HEK293 (cell line): ENCODE data around the gene TSC2.

Experiments used
- CTCF ChIA-PET: fragments of 350-600 bp; formaldehyde crosslinking; extraction: SDS; loops from one replicate; lab custom pipeline; 2021; ENCODE audit warnings: antibody characterized with exemption; lab: Yijun Ruan, JAX
- POLR2A ChIA-PET: fragments of 300-600 bp; formaldehyde crosslinking; extraction: SDS; loops from one replicate; lab custom pipeline; 2020; ENCODE audit warnings: antibody characterized with exemption, inconsistent platforms; lab: Yijun Ruan, JAX
- H3K27ac ChIP-seq: fragments of 200-500 bp; sonication (Bioruptor generic); 2 replicates; pipeline ENCODE4 v1.5.1; 2014; ENCODE audit warnings: low read depth, low read length, control low read depth, inconsistent platforms; ENCODE audit errors: extremely low read depth
- H3K36me3 ChIP-seq, 2 experiments: fragments of 200-500 bp in 1 of 2; sonication (Bioruptor generic) in 1 of 2; 1 replicate in 1 of 2; 2 replicates in 1 of 2; pipeline ENCODE4 v1.5.1; 2014 to 2017; ENCODE audit warnings: inconsistent platforms in 2 of 2, low read length in 2 of 2; ENCODE audit not compliant: control insufficient read depth in 2 of 2, insufficient read depth in 1 of 2
- H3K4me1 ChIP-seq: fragments of 200-500 bp; sonication (Bioruptor generic); 2 replicates; pipeline ENCODE4 v1.5.1; 2014; ENCODE audit warnings: mild to moderate bottlenecking, low read length, inconsistent platforms; ENCODE audit not compliant: control insufficient read depth, insufficient read depth
- H3K4me3 ChIP-seq: 2 replicates; pipeline ENCODE4 v1.5.1; 2011; ENCODE audit warnings: low read depth, mild to moderate bottlenecking, control low read depth, low read length, moderate library complexity
- H3K9me3 ChIP-seq: fragments of 200-500 bp; sonication (Bioruptor generic); 2 replicates; pipeline ENCODE4 v1.5.1; 2014; ENCODE audit warnings: low read depth, low read length, inconsistent platforms; ENCODE audit not compliant: control insufficient read depth, insufficient read depth
- EGR2 ChIP-seq: fragments of 450-650 bp; formaldehyde crosslinking; IDR thresholded peaks from 2 replicates; pipeline ENCODE4 v1.5.1; 2016; ENCODE audit warnings: low read depth, missing biosample characterization, missing genetic modification characterization
- IKZF3 ChIP-seq: fragments of 450-650 bp; IDR thresholded peaks from 2 replicates; pipeline ENCODE4 v1.5.0; 2018; ENCODE audit warnings: missing biosample characterization, mild to moderate bottlenecking, missing genetic modification characterization, moderate library complexity
- OVOL3 ChIP-seq: fragments of 450-650 bp; formaldehyde crosslinking; IDR thresholded peaks from 2 replicates; pipeline ENCODE4 v1.5.1; 2016; ENCODE audit warnings: missing biosample characterization, missing genetic modification characterization
- PRDM1 ChIP-seq: fragments of 450-650 bp; formaldehyde crosslinking; IDR thresholded peaks from 2 replicates; pipeline ENCODE4; 2016; ENCODE audit warnings: missing biosample characterization, missing genetic modification characterization
- TCF7L2 ChIP-seq: IDR thresholded peaks from 2 replicates; pipeline ENCODE4 v1.6.1; 2011; ENCODE audit warnings: low read depth, mild to moderate bottlenecking, inconsistent platforms, low read length, moderate library complexity, borderline replicate concordance
- YY1 ChIP-seq: fragments of 450-650 bp; formaldehyde crosslinking; IDR thresholded peaks from 2 replicates; pipeline ENCODE4 v1.5.1; 2018; ENCODE audit warnings: missing biosample characterization, missing genetic modification characterization
- ZBTB20 ChIP-seq: fragments of 450-650 bp; formaldehyde crosslinking; IDR thresholded peaks from 2 replicates; pipeline ENCODE4 v1.5.1; 2016; ENCODE audit warnings: missing biosample characterization, missing genetic modification characterization
- ZEB2 ChIP-seq: fragments of 450-650 bp; formaldehyde crosslinking; IDR thresholded peaks from 2 replicates; pipeline ENCODE4 v1.5.1; 2016; ENCODE audit warnings: missing biosample characterization, missing genetic modification characterization
- ZFP41 ChIP-seq: fragments of 450-650 bp; formaldehyde crosslinking; IDR thresholded peaks from 2 replicates; pipeline ENCODE4 v1.5.1; 2016; ENCODE audit warnings: missing biosample characterization, missing genetic modification characterization, borderline replicate concordance
- ZNF140 ChIP-seq: fragments of 450-650 bp; formaldehyde crosslinking; IDR thresholded peaks from 2 replicates; pipeline ENCODE4 v1.5.1; 2016; ENCODE audit warnings: missing biosample characterization, missing genetic modification characterization
- ZNF19 ChIP-seq: fragments of 450-650 bp; formaldehyde crosslinking; IDR thresholded peaks from 2 replicates; pipeline ENCODE4; 2016; ENCODE audit warnings: missing biosample characterization, missing genetic modification characterization, low read depth
- ZNF311 ChIP-seq: fragments of 450-650 bp; formaldehyde crosslinking; IDR thresholded peaks from 2 replicates; pipeline ENCODE4 v1.5.1; 2017; ENCODE audit warnings: missing biosample characterization, missing genetic modification characterization, borderline replicate concordance
- ZNF362 ChIP-seq: fragments of 450-650 bp; formaldehyde crosslinking; IDR thresholded peaks from 2 replicates; pipeline ENCODE4 v1.5.1; 2016; ENCODE audit warnings: missing biosample characterization, missing genetic modification characterization
- ZNF391 ChIP-seq: fragments of 450-650 bp; formaldehyde crosslinking; IDR thresholded peaks from 2 replicates; pipeline ENCODE4 v1.5.1; 2016; ENCODE audit warnings: low read depth, missing biosample characterization, missing genetic modification characterization, borderline replicate concordance
- ZNF548 ChIP-seq: fragments of 450-650 bp; formaldehyde crosslinking; IDR thresholded peaks from 2 replicates; pipeline ENCODE4 v1.5.1; 2016; ENCODE audit warnings: missing biosample characterization, missing genetic modification characterization
- TF ChIP-seq, protein P1 (sequence below): fragments of 450-650 bp; formaldehyde crosslinking; IDR thresholded peaks from 2 replicates; pipeline ENCODE4 v1.5.1; 2016; ENCODE audit warnings: missing biosample characterization, missing genetic modification characterization
- TF ChIP-seq, protein P2 (sequence below): fragments of 450-650 bp; formaldehyde crosslinking; IDR thresholded peaks from 2 replicates; pipeline ENCODE4 v1.5.1; 2016; ENCODE audit warnings: missing biosample characterization, missing genetic modification characterization
- TF ChIP-seq, protein P3 (sequence below): fragments of 450-650 bp; formaldehyde crosslinking; IDR thresholded peaks from 2 replicates; pipeline ENCODE4 v1.5.1; 2016; ENCODE audit warnings: missing biosample characterization, missing genetic modification characterization

The TSC2 gene

GRCh38 chr16:2001035-2001434, 46.8 kb upstream of the TSC2 start:
- ChIA-PET CTCF (interaction anchor here (0.6 to 0.9 kb wide), 3 partner anchors 41 to 139 kb away, joined by 3 to 4 read pairs (median 3); partner anchors contain the start of gene NDUFB10), POLR2A (interaction anchor here (0.6 to 0.8 kb wide), 2 partner anchors 9 to 154 kb away, joined by 3 to 4 read pairs; partner anchors contain the start of gene TRAF7)
- H3K9me3 ChIP-seq, result no peaks in the 10 kb centered on the region
- peaks cover 7% of the 10 kb centered on the region; the same call in 1 of the 2 replicates for H3K4me1 ChIP-seq
- no peak for TF ChIP-seq IKZF3 (tag by site-specific recombination)
- no peak for TF ChIP-seq EGR2 (tag by site-specific recombination)
- no peak for TF ChIP-seq ZNF548 (tag by site-specific recombination)
- TF ChIP-seq, protein P1, sequence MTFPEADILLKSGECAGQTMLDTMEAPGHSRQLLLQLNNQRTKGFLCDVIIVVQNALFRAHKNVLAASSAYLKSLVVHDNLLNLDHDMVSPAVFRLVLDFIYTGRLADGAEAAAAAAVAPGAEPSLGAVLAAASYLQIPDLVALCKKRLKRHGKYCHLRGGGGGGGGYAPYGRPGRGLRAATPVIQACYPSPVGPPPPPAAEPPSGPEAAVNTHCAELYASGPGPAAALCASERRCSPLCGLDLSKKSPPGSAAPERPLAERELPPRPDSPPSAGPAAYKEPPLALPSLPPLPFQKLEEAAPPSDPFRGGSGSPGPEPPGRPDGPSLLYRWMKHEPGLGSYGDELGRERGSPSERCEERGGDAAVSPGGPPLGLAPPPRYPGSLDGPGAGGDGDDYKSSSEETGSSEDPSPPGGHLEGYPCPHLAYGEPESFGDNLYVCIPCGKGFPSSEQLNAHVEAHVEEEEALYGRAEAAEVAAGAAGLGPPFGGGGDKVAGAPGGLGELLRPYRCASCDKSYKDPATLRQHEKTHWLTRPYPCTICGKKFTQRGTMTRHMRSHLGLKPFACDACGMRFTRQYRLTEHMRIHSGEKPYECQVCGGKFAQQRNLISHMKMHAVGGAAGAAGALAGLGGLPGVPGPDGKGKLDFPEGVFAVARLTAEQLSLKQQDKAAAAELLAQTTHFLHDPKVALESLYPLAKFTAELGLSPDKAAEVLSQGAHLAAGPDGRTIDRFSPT (tag by site-specific recombination), result no peak
- TF ChIP-seq OVOL3 (tag by site-specific recombination), result no peak
- no peak for TF ChIP-seq ZBTB20
- TF ChIP-seq, protein P2, sequence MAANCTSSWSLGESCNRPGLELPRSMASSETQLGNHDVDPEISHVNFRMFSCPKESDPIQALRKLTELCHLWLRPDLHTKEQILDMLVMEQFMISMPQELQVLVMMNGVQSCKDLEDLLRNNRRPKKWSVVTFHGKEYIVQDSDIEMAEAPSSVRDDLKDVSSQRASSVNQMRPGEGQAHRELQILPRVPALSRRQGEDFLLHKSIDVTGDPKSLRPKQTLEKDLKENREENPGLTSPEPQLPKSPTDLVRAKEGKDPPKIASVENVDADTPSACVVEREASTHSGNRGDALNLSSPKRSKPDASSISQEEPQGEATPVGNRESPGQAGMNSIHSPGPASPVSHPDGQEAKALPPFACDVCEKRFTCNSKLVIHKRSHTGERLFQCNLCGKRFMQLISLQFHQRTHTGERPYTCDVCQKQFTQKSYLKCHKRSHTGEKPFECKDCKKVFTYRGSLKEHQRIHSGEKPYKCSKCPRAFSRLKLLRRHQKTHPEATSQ, result no peak
- no peak for TF ChIP-seq ZNF311 (tag by site-specific recombination)
- H3K36me3 ChIP-seq, result peaks cover 0 to 81% of the 10 kb centered on the region in 2 experiments; a peak in 2 of 3 replicates
- no peak overlapping the region for H3K4me3 ChIP-seq
- H3K27ac ChIP-seq, result no peak overlapping the region

DNA sequence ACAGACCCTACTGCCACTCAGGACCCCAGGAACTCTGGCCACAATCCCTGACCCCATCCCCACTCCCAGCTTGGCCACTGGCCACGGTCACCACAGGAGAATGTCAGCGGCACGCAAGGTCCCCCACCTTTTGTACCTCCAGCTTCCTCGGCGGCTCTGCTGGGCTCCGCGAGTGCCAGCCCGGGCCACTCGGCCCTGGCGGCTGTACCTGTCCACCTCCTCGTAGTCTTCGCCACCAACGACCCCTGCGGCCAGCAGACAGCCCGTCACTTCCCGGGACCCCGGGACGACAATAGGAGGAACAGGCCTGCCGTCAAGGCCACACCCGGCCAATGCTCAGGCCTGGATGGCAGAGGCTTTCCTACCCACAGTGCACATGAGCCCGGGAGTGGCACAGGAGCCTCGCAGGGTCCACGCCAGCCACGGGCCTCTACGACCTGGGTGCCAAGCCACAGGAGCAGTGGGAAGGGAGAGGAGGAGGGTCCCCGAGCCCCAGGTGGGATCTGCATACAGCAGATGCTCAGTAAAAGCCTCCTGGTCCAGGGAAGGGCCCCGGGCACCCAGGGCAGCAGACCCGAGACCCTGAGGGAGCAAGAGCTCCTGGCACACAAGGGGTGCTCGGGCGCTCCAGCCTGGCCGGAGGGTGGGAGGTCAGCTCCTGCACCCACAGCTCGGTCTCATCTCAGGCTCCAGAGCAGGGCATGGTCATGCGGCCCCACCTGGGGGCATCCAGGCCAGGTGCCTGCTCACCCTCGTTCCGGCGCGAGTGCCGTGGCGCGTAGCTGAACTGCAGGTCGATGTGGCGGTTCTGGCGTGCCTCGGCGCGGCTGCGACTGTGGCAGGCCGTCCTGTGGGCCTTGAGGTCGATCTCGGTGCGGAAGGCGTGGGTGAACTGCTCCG, 46.1 kb upstream of the TSC2 start:
- no peaks in the 10 kb centered on the region for H3K9me3 ChIP-seq
- H3K4me1 ChIP-seq, result peaks cover 8% of the 10 kb centered on the region
- CTCF ChIA-PET, result interaction anchor here (0.5 to 3.3 kb wide), 5 partner anchors 7 to 139 kb away, joined by 3 to 39 read pairs (median 5); partner anchors contain the start of gene NDUFB10
- POLR2A ChIA-PET, result no interaction called here
- no peak for TF ChIP-seq ZFP41 (tag by site-specific recombination)
- TF ChIP-seq YY1 (tag by site-specific recombination), result no peak
- no peak for TF ChIP-seq ZEB2 (tag by site-specific recombination)
- TF ChIP-seq ZNF362, result no peak
- no peak for TF ChIP-seq TCF7L2
- TF ChIP-seq, protein P3, sequence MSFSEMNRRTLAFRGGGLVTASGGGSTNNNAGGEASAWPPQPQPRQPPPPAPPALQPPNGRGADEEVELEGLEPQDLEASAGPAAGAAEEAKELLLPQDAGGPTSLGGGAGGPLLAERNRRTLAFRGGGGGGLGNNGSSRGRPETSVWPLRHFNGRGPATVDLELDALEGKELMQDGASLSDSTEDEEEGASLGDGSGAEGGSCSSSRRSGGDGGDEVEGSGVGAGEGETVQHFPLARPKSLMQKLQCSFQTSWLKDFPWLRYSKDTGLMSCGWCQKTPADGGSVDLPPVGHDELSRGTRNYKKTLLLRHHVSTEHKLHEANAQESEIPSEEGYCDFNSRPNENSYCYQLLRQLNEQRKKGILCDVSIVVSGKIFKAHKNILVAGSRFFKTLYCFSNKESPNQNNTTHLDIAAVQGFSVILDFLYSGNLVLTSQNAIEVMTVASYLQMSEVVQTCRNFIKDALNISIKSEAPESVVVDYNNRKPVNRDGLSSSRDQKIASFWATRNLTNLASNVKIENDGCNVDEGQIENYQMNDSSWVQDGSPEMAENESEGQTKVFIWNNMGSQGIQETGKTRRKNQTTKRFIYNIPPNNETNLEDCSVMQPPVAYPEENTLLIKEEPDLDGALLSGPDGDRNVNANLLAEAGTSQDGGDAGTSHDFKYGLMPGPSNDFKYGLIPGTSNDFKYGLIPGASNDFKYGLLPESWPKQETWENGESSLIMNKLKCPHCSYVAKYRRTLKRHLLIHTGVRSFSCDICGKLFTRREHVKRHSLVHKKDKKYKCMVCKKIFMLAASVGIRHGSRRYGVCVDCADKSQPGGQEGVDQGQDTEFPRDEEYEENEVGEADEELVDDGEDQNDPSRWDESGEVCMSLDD (tag by site-specific recombination), result no peak
- no peak for TF ChIP-seq ZNF391 (tag by site-specific recombination)
- no peak for TF ChIP-seq PRDM1 (tag by site-specific recombination)
- TF ChIP-seq ZNF140 (tag by site-specific recombination), result no peak
- TF ChIP-seq ZNF19 (tag by site-specific recombination), result no peak
- peaks cover 0 to 83% of the 10 kb centered on the region in 2 experiments; a peak in 2 of 3 replicates for H3K36me3 ChIP-seq
- H3K27ac ChIP-seq, result no peak overlapping the region; the same call in 1 of the 2 replicates
- no peak overlapping the region for H3K4me3 ChIP-seq
